ENCODE measurements around the gene GIPC3. TPM values are rescaled to one million over a fixed set of nuclear protein-coding genes. Genes with fewer than 3 reads are reported as not detected.

GIPC3 gene
- total RNA-seq, 2 experiments from 2014 or later, result 0.20 to 0.29 TPM

GRCh38 chr19:3544058-3544376, 41.3 kb upstream of the GIPC3 start:
- intact Hi-C loops (cut with micrococcal nuclease), result no loop called here
- Mint-ChIP-seq H3K27ac (no peak overlapping the region), H3K4me1 (ENCODE audit: low read depth) (peaks cover 10% of the 10 kb centered on the region), H3K27me3 (ENCODE audit: low read depth) (no peaks in the 10 kb centered on the region), H3K36me3 (ENCODE audit: low read depth) (peaks cover 11% of the 10 kb centered on the region), H3K4me3 (no peak overlapping the region), H3K9me3 (no peaks in the 10 kb centered on the region)
- DNase-seq, result no peak
- CTCF ChIA-PET, result interaction anchor here (1.8 to 3.0 kb wide), 2 partner anchors 12 to 17 kb away, joined by 9 to 32 read pairs; partner anchors contain the start of gene MFSD12

- H3K27ac Mint-ChIP-seq, result peak overlapping the region; percentile 62
- CTCF ChIA-PET, result interaction anchor here (0.5 to 3.0 kb wide), 11 partner anchors 11 to 109 kb away, joined by 3 to 32 read pairs (median 4); partner anchors contain the start of genes GIPC3 and MFSD12
- H3K9me3 Mint-ChIP-seq, result no peaks in the 10 kb centered on the region
Measured at GRCh38 chr19:3544742-3545668, 40.3 kb upstream of the GIPC3 start.

GRCh38 chr19:3545669-3546034, 39.6 kb upstream of the GIPC3 start:
- CTCF ChIA-PET, result interaction anchor here (0.5 to 3.0 kb wide), 8 partner anchors 10 to 109 kb away, joined by 3 to 32 read pairs (median 4); partner anchors contain the start of genes GIPC3 and MFSD12
- intact Hi-C loops (cut with micrococcal nuclease), result loop anchor here (1.0 to 2.0 kb wide), 2 partner anchors 73 to 161 kb away; no protein-coding TSS in a partner anchor
- no peak overlapping the region for H3K4me3 Mint-ChIP-seq
- DNase-seq, result no peak
- no peaks in the 10 kb centered on the region for H3K9me3 Mint-ChIP-seq
- H3K4me1 Mint-ChIP-seq (ENCODE audit: low read depth), result peaks cover 10% of the 10 kb centered on the region
- H3K27me3 Mint-ChIP-seq (ENCODE audit: low read depth), result no peaks in the 10 kb centered on the region
- peaks cover 6% of the 10 kb centered on the region for H3K36me3 Mint-ChIP-seq (ENCODE audit: low read depth)
- peak overlapping the region; percentile 62 for H3K27ac Mint-ChIP-seq

More at GRCh38 chr19:3544742-3545668, 40.3 kb upstream of the GIPC3 start:
- peaks cover 6% of the 10 kb centered on the region for H3K36me3 Mint-ChIP-seq (ENCODE audit: low read depth)
- intact Hi-C loops (cut with micrococcal nuclease), result loop anchor here (1.0 kb wide), 1 partner anchor 161 kb away; no protein-coding TSS in a partner anchor
- no peaks in the 10 kb centered on the region for H3K27me3 Mint-ChIP-seq (ENCODE audit: low read depth)
- no peak overlapping the region for H3K4me3 Mint-ChIP-seq
- H3K4me1 Mint-ChIP-seq (ENCODE audit: low read depth), result peaks cover 10% of the 10 kb centered on the region
- DNase-seq, result peak; percentile 88

- CTCF ChIA-PET, result interaction anchor here (0.7 to 3.0 kb wide), 7 partner anchors 10 to 154 kb away, joined by 3 to 32 read pairs (median 4); partner anchors contain the start of genes MFSD12 and PIP5K1C
- intact Hi-C loops (cut with micrococcal nuclease), result loop anchor here (2.0 kb wide), 1 partner anchor 73 kb away; no protein-coding TSS in a partner anchor
- Mint-ChIP-seq H3K27ac (peak overlapping the region; percentile 62), H3K36me3 (ENCODE audit: low read depth) (peaks cover 8% of the 10 kb centered on the region), H3K4me1 (ENCODE audit: low read depth) (peaks cover 10% of the 10 kb centered on the region), H3K9me3 (no peaks in the 10 kb centered on the region), H3K27me3 (ENCODE audit: low read depth) (no peaks in the 10 kb centered on the region), H3K4me3 (no peak overlapping the region)
- DNase-seq, result no peak
Measured at GRCh38 chr19:3546119-3546518, 39.2 kb upstream of the GIPC3 start.

DNA sequence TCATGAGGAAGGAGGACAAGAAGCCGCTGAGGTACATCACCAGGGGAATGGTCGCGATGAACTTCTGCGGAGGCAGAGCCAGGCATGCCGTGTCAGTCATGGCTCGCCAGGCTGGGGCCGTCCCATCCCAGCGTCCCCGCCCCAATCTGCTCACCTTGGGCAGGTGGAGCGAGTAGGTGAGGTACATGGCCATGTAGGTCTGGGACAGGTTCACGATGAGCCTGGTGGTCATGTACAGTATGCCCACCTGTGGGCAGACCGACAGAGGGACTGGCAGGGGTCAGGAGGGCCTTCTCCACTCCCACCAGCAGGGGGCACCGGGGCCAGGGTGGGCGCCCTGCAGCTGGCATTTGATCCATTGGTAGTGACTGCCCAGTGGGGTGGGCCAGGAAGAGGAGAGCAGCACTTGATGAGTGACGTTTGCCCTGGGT, 38.0 kb upstream of the GIPC3 start:
- intact Hi-C loops (cut with micrococcal nuclease), result loop anchor here (2.0 kb wide), 1 partner anchor 71 kb away; no protein-coding TSS in a partner anchor

GRCh38 chr19:3547767-3548282, 37.5 kb upstream of the GIPC3 start:
- CTCF ChIA-PET, result interaction anchor here (0.8 kb wide), 1 partner anchor 9 kb away, joined by 4 read pairs; no protein-coding TSS in a partner anchor
- Mint-ChIP-seq H3K4me3 (no peak overlapping the region), H3K36me3 (ENCODE audit: low read depth) (peaks cover 8% of the 10 kb centered on the region), H3K27me3 (ENCODE audit: low read depth) (no peaks in the 10 kb centered on the region), H3K9me3 (no peaks in the 10 kb centered on the region), H3K4me1 (ENCODE audit: low read depth) (peaks cover 19% of the 10 kb centered on the region), H3K27ac (no peak overlapping the region)
- no peak for DNase-seq
- intact Hi-C loops (cut with micrococcal nuclease), result loop anchor here (2.0 kb wide), 1 partner anchor 71 kb away; no protein-coding TSS in a partner anchor

More for the DNA sequence above, 38.0 kb upstream of the GIPC3 start:
- peaks cover 8% of the 10 kb centered on the region for H3K36me3 Mint-ChIP-seq (ENCODE audit: low read depth)
- no peak overlapping the region for H3K4me3 Mint-ChIP-seq
- no peak overlapping the region for H3K27ac Mint-ChIP-seq
- H3K4me1 Mint-ChIP-seq (ENCODE audit: low read depth), result peaks cover 16% of the 10 kb centered on the region
- peak; percentile 36 for DNase-seq
- CTCF ChIA-PET, result interaction anchor here (0.8 kb wide), 1 partner anchor 9 kb away, joined by 4 read pairs; no protein-coding TSS in a partner anchor
- no peaks in the 10 kb centered on the region for H3K27me3 Mint-ChIP-seq (ENCODE audit: low read depth)
- H3K9me3 Mint-ChIP-seq, result no peaks in the 10 kb centered on the region

- intact Hi-C loops (cut with micrococcal nuclease), result no loop called here
- Mint-ChIP-seq H3K27me3 (ENCODE audit: low read depth) (no peaks in the 10 kb centered on the region), H3K4me1 (ENCODE audit: low read depth) (peaks cover 23% of the 10 kb centered on the region), H3K9me3 (no peaks in the 10 kb centered on the region), H3K4me3 (no peak overlapping the region), H3K36me3 (ENCODE audit: low read depth) (peaks cover 8% of the 10 kb centered on the region), H3K27ac (no peak overlapping the region)
- no peak for DNase-seq
- CTCF ChIA-PET, result interaction anchor here (0.6 to 1.5 kb wide), 4 partner anchors 12 to 326 kb away, joined by 3 to 5 read pairs (median 4); no protein-coding TSS in a partner anchor
Measured at GRCh38 chr19:3548606-3549005, 36.7 kb upstream of the GIPC3 start.

DNA sequence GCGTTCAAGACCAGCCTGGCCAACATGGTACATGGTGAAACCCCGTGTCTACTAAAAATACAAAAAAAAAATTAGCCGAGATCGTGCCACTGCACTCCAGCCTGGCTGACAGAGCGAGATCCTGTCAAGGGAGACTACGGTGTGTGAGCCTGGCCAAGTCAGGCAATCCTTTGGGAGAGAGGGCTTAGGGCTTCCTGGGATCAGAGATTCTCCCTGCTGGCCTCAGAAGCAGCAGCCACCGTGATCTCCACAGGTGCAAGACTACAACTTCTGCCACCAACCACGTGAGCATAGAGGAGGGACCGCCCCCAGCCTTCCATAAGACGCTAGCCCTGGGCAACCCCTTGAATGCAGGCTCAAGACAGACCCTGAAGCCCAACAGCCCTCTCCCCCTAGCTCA, 35.5 kb upstream of the GIPC3 start:
- Mint-ChIP-seq H3K4me3 (no peak overlapping the region), H3K4me1 (ENCODE audit: low read depth) (peaks cover 32% of the 10 kb centered on the region), H3K9me3 (no peaks in the 10 kb centered on the region), H3K36me3 (ENCODE audit: low read depth) (peaks cover 8% of the 10 kb centered on the region), H3K27me3 (ENCODE audit: low read depth) (no peaks in the 10 kb centered on the region), H3K27ac (no peak overlapping the region)
- no peak for DNase-seq
- CTCF ChIA-PET, result no interaction called here
- intact Hi-C loops (cut with micrococcal nuclease), result no loop called here

- Mint-ChIP-seq H3K4me1 (ENCODE audit: low read depth) (peaks cover 34% of the 10 kb centered on the region), H3K9me3 (peaks cover 5% of the 10 kb centered on the region), H3K4me3 (no peak overlapping the region), H3K27me3 (ENCODE audit: low read depth) (no peaks in the 10 kb centered on the region), H3K27ac (no peak overlapping the region), H3K36me3 (ENCODE audit: low read depth) (peaks cover 9% of the 10 kb centered on the region)
- no peak for DNase-seq
- intact Hi-C loops (cut with micrococcal nuclease), result no loop called here
- CTCF ChIA-PET, result interaction anchor here (0.9 kb wide), 1 partner anchor 67 kb away, joined by 3 read pairs; no protein-coding TSS in a partner anchor
Measured at GRCh38 chr19:3550947-3551791, 34.1 kb upstream of the GIPC3 start.

GRCh38 chr19:3551792-3552095, 33.5 kb upstream of the GIPC3 start:
- CTCF ChIA-PET, result interaction anchor here (0.7 to 0.9 kb wide), 2 partner anchors 68 kb away, joined by 3 read pairs; no protein-coding TSS in a partner anchor
- Mint-ChIP-seq H3K27me3 (ENCODE audit: low read depth) (no peaks in the 10 kb centered on the region), H3K27ac (peak overlapping the region; percentile 21), H3K4me1 (ENCODE audit: low read depth) (peaks cover 40% of the 10 kb centered on the region), H3K9me3 (peaks cover 5% of the 10 kb centered on the region), H3K36me3 (ENCODE audit: low read depth) (peaks cover 9% of the 10 kb centered on the region), H3K4me3 (no peak overlapping the region)
- no peak for DNase-seq
- intact Hi-C loops (cut with micrococcal nuclease), result no loop called here

GRCh38 chr19:3554254-3555083, 30.8 kb upstream of the GIPC3 start:
- Mint-ChIP-seq H3K4me3 (peak overlapping the region; percentile 73), H3K27me3 (ENCODE audit: low read depth) (no peaks in the 10 kb centered on the region), H3K9me3 (peaks cover 5% of the 10 kb centered on the region), H3K4me1 (ENCODE audit: low read depth) (peaks cover 44% of the 10 kb centered on the region), H3K27ac (peak overlapping the region; percentile 90), H3K36me3 (ENCODE audit: low read depth) (peaks cover 8% of the 10 kb centered on the region)
- intact Hi-C loops (cut with micrococcal nuclease), result loop anchor here (2.0 to 5.0 kb wide), 2 partner anchors 72 to 433 kb away; partner anchors contain the start of genes CACTIN and EEF2
- DNase-seq, result peak; percentile 56
- CTCF ChIA-PET, result interaction anchor here (0.5 to 5.1 kb wide), 7 partner anchors 9 to 249 kb away, joined by 3 to 32 read pairs (median 4); partner anchors contain the start of gene TJP3

Measured in activated naive CD4-positive, alpha-beta T cell treated with anti-CD3 and anti-CD28 coated beads for 36 hours (primary cell).